Common myeloid progenitor, CD34-positive (primary cell): ENCODE results near the gene CDK18.
A peak's percentile ranks its signal among the peaks of the same experiment; 100 is the strongest.

Experiments
- CTCF ChIA-PET: fragments of 350-600 bp; sonication (Branson Sonifier 250); formaldehyde crosslinking; loops from one replicate; lab custom pipeline; 2021; ENCODE audit warnings: antibody characterized with exemption; lab: Charles Lee
- POLR2A ChIA-PET: fragments of 350-600 bp; sonication (Branson Sonifier 250); formaldehyde crosslinking; loops from one replicate; lab custom pipeline; 2021; ENCODE audit warnings: antibody characterized with exemption; lab: Charles Lee
- DNase-seq, 3 donors: peaks; one replicate each; pipeline versions ENCODE4 v3.0.0 to v3.0.0-alpha.2; 2013
- H3K27ac ChIP-seq, 2 experiments: 1 replicate in 1 of 2; 2 replicates in 1 of 2; pipeline ENCODE4 v1.7.0; 2013; ENCODE audit warnings: inconsistent platforms in 2 of 2, low read length in 2 of 2, mild to moderate bottlenecking in 2 of 2, low read depth in 1 of 2, moderate library complexity in 1 of 2; ENCODE audit not compliant: severe bottlenecking in 2 of 2, insufficient read depth in 1 of 2, poor library complexity in 1 of 2
- H3K27me3 ChIP-seq, 5 experiments: replicated peaks in 2 of 5; 1 replicate in 3 of 5; 2 replicates in 2 of 5; pipeline versions ENCODE4 v1.6.1 to v1.7.0; 2013; ENCODE audit warnings: low read length in 4 of 5, mild to moderate bottlenecking in 2 of 5, moderate library complexity in 2 of 5, inconsistent platforms in 1 of 5; ENCODE audit not compliant: insufficient read depth in 5 of 5, control insufficient read depth in 4 of 5
- H3K36me3 ChIP-seq, 4 experiments: 1 replicate in 2 of 4; 2 replicates in 2 of 4; pipeline versions ENCODE4 v1.6.1 to v1.7.0; 2013; ENCODE audit warnings: low read length in 3 of 4, control low read depth in 1 of 4, mild to moderate bottlenecking in 1 of 4; ENCODE audit not compliant: control insufficient read depth in 4 of 4, insufficient read depth in 4 of 4
- H3K4me1 ChIP-seq, 4 experiments: 1 replicate in 3 of 4; 2 replicates in 1 of 4; pipeline versions ENCODE4 v1.6.1 to v1.7.1; 2013; ENCODE audit warnings: low read length in 3 of 4, mild to moderate bottlenecking in 3 of 4, control low read depth in 1 of 4, inconsistent platforms in 1 of 4, moderate library complexity in 1 of 4; ENCODE audit not compliant: control insufficient read depth in 4 of 4, insufficient read depth in 4 of 4; ENCODE audit errors: control extremely low read depth in 1 of 4
- H3K4me3 ChIP-seq, 7 experiments: 1 replicate in 4 of 7; 2 replicates in 3 of 7; pipeline versions ENCODE4 v1.5.1 to v1.7.0; 2013; ENCODE audit warnings: mild to moderate bottlenecking in 7 of 7, low read length in 6 of 7, moderate library complexity in 6 of 7, inconsistent platforms in 2 of 7, low read depth in 2 of 7, control low read depth in 1 of 7; ENCODE audit not compliant: insufficient read depth in 4 of 7, control insufficient read depth in 1 of 7; ENCODE audit errors: extremely low read depth in 1 of 7
- H3K9me3 ChIP-seq, 5 experiments: 1 replicate in 4 of 5; 2 replicates in 1 of 5; pipeline versions ENCODE4 v1.6.1 to v1.7.1; 2013; ENCODE audit warnings: low read length in 4 of 5, mild to moderate bottlenecking in 2 of 5, inconsistent platforms in 1 of 5, low read depth in 1 of 5, moderate library complexity in 1 of 5; ENCODE audit not compliant: control insufficient read depth in 4 of 5, insufficient read depth in 2 of 5; ENCODE audit errors: control extremely low read depth in 1 of 5
- WGBS: methylation state at CpG from one replicate; pipeline ENCODE4 v1.1.5; 2013; ENCODE audit not compliant: insufficient coverage; 5-methylcytosine and 5-hydroxymethylcytosine counted together

CDK18 gene

DNA sequence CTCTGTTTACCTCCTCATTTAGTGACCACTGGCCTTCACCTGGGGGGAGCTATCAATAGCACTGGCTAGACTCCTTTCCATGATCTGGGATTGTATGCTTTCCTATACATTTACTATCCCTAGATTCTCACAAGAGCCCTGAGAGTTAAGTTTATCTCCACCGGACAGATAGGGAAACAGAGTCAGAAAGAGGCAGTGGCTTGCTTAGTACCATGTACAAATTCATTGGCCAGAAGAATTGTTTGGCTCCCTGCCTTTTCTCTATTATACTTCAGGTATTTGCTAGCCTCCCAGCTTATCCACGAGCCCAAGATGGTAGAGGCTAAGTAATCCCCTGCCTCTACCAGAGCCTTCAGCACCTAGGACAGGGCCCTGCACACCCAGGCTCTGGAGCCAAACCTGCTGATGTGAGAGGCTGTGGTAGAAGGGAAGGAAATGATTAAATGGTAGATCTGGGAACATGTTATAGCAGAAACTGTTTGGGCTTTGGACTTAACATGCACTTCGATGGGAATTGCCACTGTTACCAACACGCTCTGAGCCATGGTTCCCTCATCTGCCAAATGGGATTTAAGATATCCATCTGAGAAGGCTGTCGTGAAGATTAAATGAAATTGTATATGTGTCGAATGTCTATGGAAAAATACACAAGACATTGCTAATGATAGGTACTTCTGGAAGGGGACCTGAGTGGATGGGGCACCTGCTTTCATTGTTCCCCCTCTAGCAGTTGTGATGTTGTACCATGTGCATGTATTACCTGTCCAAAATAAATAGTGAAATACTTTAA lies 45.5 kb upstream of the CDK18 start:
- DNase-seq = peak; percentile 61 to 86 (median 81)
- no peaks in the 10 kb centered on the region for H3K36me3 ChIP-seq
- peaks cover 12 to 90% (median 44%) of the 10 kb centered on the region in 5 experiments for H3K27me3 ChIP-seq
- no peak overlapping the region for H3K27ac ChIP-seq
- ChIA-PET POLR2A (no interaction called here), CTCF (interaction anchor here (0.7 to 1.3 kb wide), 5 partner anchors 11 to 27 kb away, joined by 3 to 5 read pairs (median 3); no protein-coding TSS in a partner anchor)
- H3K9me3 ChIP-seq = no peaks in the 10 kb centered on the region
- H3K4me3 ChIP-seq = no peak overlapping the region
- 58% methylated on average over 5 of the region's 6 CpGs for WGBS
- H3K4me1 ChIP-seq = peaks cover 0 to 19% (median 10%) of the 10 kb centered on the region in 4 experiments

DNA sequence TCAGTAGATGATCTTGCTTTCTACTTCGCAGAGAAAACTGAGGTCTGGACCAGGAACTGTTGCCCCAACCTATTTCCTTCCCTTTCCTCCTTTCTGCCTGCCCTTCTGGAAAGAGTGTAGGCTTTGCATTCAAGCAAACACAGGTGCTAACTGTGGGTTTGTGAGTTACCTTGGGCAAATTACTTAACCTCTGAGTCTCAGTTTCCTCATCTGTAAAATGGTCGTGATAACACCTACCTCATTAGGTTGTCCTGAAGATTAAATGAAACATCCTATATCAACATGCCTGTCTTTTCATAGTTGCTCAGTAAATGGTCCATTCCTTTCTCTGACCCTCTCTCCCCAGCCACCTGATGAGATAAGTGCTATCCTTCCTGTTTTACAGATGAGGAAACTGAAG lies 39.1 kb upstream of the CDK18 start:
- Histone ChIP-seq H3K9me3 (no peaks in the 10 kb centered on the region), H3K27ac (no peak overlapping the region), H3K4me1 (no peaks in the 10 kb centered on the region), H3K4me3 (no peak overlapping the region), H3K27me3 (peaks cover 6 to 57% (median 16%) of the 10 kb centered on the region in 5 experiments), H3K36me3 (no peaks in the 10 kb centered on the region)
- WGBS = 78% methylated on average over 2 of the region's 2 CpGs
- POLR2A ChIA-PET = no interaction called here
- CTCF ChIA-PET = no interaction called here
- no peak for DNase-seq

DNA sequence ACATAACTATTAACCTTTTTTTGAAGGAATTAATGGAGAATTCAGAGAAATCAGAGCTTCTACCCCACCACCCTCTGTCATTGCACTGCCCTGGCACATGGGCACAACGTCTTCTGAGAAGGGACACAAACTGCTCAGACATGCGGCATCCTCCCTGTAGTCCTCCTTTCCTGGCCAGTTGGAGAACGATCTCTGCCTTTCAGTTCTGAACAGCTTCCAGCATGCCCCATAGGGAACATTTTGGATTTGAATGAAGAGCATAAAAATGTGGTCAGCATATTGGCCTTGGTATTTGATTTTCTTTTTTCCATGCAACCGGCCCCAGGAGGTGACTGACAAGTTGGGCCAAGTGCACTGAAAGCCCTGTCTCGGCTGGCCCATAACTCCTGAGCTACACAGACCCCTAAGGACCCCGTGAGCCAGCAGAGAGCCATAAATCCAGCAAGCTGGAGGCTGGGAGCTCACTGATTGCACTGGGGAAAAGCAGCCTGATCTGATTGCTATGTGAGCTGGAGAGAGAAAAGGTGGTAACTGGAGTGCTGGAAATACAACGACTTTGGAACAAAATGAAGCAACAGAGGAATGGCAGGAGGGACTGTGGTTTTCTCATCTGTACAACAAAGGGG lies 37.8 kb upstream of the CDK18 start:
- Histone ChIP-seq H3K4me1 (no peaks in the 10 kb centered on the region), H3K27me3 (peaks cover 4 to 48% (median 13%) of the 10 kb centered on the region in 5 experiments), H3K36me3 (no peaks in the 10 kb centered on the region), H3K4me3 (no peak overlapping the region), H3K9me3 (no peaks in the 10 kb centered on the region), H3K27ac (no peak overlapping the region)
- 73% methylated on average over 6 of the region's 7 CpGs for WGBS
- no peak for DNase-seq
- CTCF ChIA-PET = interaction anchor here (0.8 to 1.1 kb wide), 2 partner anchors 11 to 96 kb away, joined by 3 read pairs; partner anchors contain the start of gene BLACAT1
- POLR2A ChIA-PET = no interaction called here

DNA sequence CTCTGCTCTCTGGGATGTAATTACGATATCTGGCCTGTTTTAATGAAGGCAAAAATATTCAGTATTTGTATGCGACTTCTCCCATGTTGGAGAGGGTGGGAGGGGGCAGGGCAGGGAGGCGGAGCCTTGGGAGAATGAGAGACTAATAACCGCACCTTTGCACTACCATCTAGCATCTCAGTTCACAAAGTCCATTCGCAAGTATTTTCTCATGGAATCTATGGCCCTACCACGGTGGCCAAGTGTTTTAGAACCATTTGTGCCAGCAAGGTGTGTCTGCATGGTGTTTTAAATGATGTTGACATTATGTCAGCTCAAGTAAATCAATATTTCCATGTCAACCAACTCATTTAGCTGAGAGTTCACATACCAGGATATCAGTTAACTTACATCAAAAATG lies 34.3 kb upstream of the CDK18 start:
- no peaks in the 10 kb centered on the region for H3K4me1 ChIP-seq
- H3K27me3 ChIP-seq = peaks cover 4 to 54% (median 8%) of the 10 kb centered on the region in 5 experiments
- no peaks in the 10 kb centered on the region for H3K36me3 ChIP-seq
- ChIA-PET CTCF (interaction anchor here (0.7 kb wide), 1 partner anchor 80 kb away, joined by 3 read pairs; no protein-coding TSS in a partner anchor), POLR2A (no interaction called here)
- H3K4me3 ChIP-seq = no peak overlapping the region
- peaks cover 2 to 7% (median 7%) of the 10 kb centered on the region in 5 experiments for H3K9me3 ChIP-seq
- no peak overlapping the region for H3K27ac ChIP-seq
- WGBS = 96% methylated on average over 5 of the region's 6 CpGs
- no peak for DNase-seq

DNA sequence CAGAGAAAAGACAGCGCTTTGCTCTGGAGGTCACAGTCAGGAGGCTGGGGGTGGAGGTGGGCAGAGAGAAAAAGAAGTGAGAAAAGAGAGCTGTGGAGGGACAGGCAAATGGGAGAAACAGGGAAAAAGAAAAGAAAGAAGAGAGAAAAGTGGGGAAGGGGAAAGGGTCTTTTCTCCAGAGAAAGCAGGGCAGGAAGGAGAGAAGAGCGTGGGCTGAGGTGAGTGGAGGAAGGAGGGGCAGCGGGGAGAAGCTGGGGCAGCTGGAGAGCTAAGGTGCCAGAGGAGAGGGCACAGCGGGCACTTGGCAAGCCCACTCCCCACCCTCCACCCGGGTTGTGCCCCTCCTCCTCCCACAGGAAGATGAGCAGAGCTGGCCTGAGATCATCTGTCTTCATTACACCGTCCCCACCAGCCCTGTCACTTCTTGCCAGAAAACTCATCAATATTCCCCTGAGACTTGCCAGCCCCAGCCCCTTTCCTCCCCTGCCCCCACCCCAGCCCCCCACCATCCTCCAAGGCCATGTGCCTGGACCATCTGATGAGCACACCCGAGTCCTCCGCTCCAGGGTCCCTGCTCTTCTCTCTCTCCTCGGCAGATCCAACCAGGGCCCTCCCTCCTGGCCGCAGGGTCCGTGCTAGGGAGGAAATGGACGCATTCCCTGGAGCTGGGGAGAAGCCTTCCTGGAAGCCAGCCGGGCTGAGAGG lies 31.6 kb upstream of the CDK18 start:
- Histone ChIP-seq H3K4me1 (no peaks in the 10 kb centered on the region), H3K27ac (no peak overlapping the region), H3K36me3 (no peaks in the 10 kb centered on the region), H3K27me3 (peaks cover 0 to 34% (median 7%) of the 10 kb centered on the region in 5 experiments), H3K9me3 (peaks cover 2 to 19% (median 14%) of the 10 kb centered on the region in 5 experiments), H3K4me3 (no peak overlapping the region)
- ChIA-PET POLR2A (no interaction called here), CTCF (interaction anchor here (6.7 kb wide), 1 partner anchor 13 kb away, joined by 57 read pairs; no protein-coding TSS in a partner anchor)
- no peak for DNase-seq
- 25% methylated on average over 6 of the region's 13 CpGs for WGBS

DNA sequence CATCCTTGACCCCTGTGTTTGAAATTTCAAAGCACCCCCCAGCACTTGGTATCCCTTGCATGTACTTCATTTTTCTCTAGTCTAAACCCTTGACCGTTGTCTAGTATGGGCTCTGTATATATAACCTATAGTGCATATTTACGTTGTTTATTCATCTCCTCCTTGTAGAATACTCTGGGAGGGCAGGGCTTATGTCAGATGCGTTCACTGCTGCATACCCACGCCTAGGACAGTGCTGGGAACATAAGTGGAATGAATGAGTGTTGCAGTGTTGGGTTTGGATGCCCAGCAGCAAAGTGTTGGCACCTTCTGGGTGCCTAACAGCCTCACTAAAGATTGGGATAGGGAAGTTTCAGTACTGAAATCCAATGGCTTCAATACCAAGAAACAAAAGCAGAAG lies 31.0 kb upstream of the CDK18 start:
- CTCF ChIA-PET = interaction anchor here (6.7 kb wide), 1 partner anchor 13 kb away, joined by 57 read pairs; no protein-coding TSS in a partner anchor
- WGBS = 89% methylated on average over 3 of the region's 4 CpGs
- Histone ChIP-seq H3K27ac (no peak overlapping the region), H3K36me3 (no peaks in the 10 kb centered on the region), H3K4me1 (no peaks in the 10 kb centered on the region), H3K4me3 (no peak overlapping the region), H3K27me3 (peaks cover 0 to 31% (median 7%) of the 10 kb centered on the region in 5 experiments), H3K9me3 (peaks cover 2 to 19% (median 14%) of the 10 kb centered on the region in 5 experiments)
- no peak for DNase-seq
- POLR2A ChIA-PET = no interaction called here
